Neural cell (in vitro differentiated cells): Measurements from ENCODE around the gene TNFAIP1.

ENCODE experiments used
- EP300 ChIP-seq: fragments of 450-650 bp; conservative IDR thresholded peaks from 2 replicates; pipeline ENCODE4 v1.6.1; 2014; ENCODE audit warnings: antibody characterized with exemption, mild to moderate bottlenecking, moderate library complexity; ENCODE audit not compliant: poor library complexity, severe bottlenecking
- MXI1 ChIP-seq: fragments of 450-650 bp; conservative IDR thresholded peaks from 2 replicates; pipeline ENCODE4 v1.6.1; 2014; ENCODE audit warnings: antibody characterized with exemption, mild to moderate bottlenecking; ENCODE audit not compliant: poor library complexity, severe bottlenecking
- RAD21 ChIP-seq: fragments of 450-650 bp; conservative IDR thresholded peaks from 2 replicates; pipeline ENCODE4 v1.6.1; 2014; ENCODE audit warnings: antibody characterized with exemption, mild to moderate bottlenecking, moderate library complexity
- TAF1 ChIP-seq: IDR thresholded peaks from 2 replicates; pipeline ENCODE4 v1.6.1; 2012; ENCODE audit warnings: low read depth

GRCh38 chr17:28324267-28324745 lies 11.3 kb upstream of the TNFAIP1 start:
- TF ChIP-seq TAF1 (no peak), MXI1 (no peak), RAD21 (no peak), EP300 (no peak)
